SU-DHL-6 (cell line): ENCODE data around the gene RARRES1.

Experiments used
- EZH2phosphoT487 ChIP-seq: fragments of 200-600 bp; sonication (generic), shearing (Covaris generic); conservative IDR thresholded peaks from 2 replicates; pipeline ENCODE4 v1.6.1; 2018; ENCODE audit warnings: mild to moderate bottlenecking, antibody characterized with exemption, low read length, moderate library complexity, mixed read lengths
- TF ChIP-seq, protein P1 (sequence below): fragments of 200-600 bp; sonication (generic); IDR thresholded peaks from one replicate; pipeline ENCODE4 v1.5.1; 2017; ENCODE audit warnings: antibody characterized with exemption, mild to moderate bottlenecking, low read length, moderate library complexity; ENCODE audit not compliant: insufficient read depth, poor library complexity, severe bottlenecking

DNA sequence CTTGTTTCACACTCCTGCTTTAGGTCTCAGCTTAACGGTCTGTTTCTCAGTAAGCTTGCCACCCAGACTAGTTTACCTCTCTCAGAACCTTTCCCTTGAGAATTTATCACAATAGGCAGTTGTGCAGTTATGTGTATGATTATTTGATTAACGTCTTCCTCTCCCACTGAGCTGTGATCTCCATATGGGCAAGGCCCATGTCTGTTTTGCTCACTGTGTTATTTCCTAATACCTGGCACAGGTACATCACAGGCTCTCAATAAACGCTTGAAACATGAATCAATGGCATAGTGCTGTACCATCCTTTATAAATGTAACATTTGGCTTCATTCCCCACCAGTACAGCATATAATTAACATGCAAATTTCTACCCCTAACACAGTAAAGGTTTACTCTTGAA, 29.1 kb upstream of the RARRES1 start:
- TF ChIP-seq, protein P1, sequence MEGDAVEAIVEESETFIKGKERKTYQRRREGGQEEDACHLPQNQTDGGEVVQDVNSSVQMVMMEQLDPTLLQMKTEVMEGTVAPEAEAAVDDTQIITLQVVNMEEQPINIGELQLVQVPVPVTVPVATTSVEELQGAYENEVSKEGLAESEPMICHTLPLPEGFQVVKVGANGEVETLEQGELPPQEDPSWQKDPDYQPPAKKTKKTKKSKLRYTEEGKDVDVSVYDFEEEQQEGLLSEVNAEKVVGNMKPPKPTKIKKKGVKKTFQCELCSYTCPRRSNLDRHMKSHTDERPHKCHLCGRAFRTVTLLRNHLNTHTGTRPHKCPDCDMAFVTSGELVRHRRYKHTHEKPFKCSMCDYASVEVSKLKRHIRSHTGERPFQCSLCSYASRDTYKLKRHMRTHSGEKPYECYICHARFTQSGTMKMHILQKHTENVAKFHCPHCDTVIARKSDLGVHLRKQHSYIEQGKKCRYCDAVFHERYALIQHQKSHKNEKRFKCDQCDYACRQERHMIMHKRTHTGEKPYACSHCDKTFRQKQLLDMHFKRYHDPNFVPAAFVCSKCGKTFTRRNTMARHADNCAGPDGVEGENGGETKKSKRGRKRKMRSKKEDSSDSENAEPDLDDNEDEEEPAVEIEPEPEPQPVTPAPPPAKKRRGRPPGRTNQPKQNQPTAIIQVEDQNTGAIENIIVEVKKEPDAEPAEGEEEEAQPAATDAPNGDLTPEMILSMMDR = no peak
- no peak for TF ChIP-seq EZH2phosphoT487
